ENCODE results near the gene FOXK2. TPM values are rescaled to one million over a fixed set of nuclear protein-coding genes. Genes with fewer than 3 reads are reported as not detected.
"Not testable (repeated sequence)": the region's sequence is repeated elsewhere in the genome, so short reads cannot be mapped to it uniquely, and the experiment has no call there.

The FOXK2 gene
- total RNA-seq, 1 donor from 2014 or later: 71.1 TPM

- intact Hi-C loops (cut with micrococcal nuclease): no loop called here
Observed at GRCh38 chr17:82561429-82562035, 42.0 kb downstream of the FOXK2 start.

GRCh38 chr17:82562718-82563220 is 43.2 kb downstream of the FOXK2 start:
- intact Hi-C loops (cut with micrococcal nuclease): not testable (repeated sequence)

DNA sequence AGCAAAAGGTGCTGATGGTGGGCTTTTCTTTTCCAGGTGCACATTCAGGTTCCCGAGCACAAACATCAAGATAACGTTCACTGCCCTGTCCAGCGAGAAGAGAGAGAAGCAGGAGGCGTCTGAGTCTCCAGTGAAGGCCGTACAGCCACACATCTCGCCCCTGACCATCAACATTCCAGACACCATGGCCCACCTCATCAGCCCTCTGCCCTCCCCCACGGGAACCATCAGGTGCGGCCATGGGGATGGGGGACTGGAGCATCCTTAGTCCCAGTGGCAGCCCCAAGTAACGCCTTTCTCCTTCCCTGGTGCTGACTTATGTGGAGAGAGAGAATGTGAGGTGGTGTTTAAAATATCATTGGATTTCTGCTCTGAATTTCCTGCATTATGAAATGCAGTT is 43.8 kb downstream of the FOXK2 start:
- intact Hi-C loops (cut with micrococcal nuclease): no loop called here

DNA sequence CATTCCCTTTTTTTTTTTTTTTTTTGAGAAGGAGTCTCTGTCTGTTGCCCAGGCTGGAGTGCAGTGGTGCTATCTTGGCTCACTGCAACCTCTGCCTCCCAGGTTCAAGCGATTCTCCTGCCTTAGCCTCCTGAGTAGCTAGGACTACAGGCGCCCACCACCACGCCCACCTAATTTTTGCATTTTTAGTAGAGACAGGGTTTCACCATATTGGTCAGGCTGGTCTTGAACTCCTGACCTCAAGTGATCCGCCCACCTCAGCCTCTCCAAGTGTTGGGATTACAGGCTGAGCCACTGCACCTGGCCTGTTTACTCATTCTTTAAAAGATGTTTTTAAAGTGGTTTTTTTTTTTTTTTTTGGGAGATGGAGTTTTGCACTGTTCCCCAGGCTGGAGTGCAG is 44.2 kb downstream of the FOXK2 start:
- intact Hi-C loops (cut with micrococcal nuclease): not testable (repeated sequence)

- intact Hi-C loops (cut with micrococcal nuclease): no loop called here
Observed at GRCh38 chr17:82564241-82564640, 44.7 kb downstream of the FOXK2 start.

DNA sequence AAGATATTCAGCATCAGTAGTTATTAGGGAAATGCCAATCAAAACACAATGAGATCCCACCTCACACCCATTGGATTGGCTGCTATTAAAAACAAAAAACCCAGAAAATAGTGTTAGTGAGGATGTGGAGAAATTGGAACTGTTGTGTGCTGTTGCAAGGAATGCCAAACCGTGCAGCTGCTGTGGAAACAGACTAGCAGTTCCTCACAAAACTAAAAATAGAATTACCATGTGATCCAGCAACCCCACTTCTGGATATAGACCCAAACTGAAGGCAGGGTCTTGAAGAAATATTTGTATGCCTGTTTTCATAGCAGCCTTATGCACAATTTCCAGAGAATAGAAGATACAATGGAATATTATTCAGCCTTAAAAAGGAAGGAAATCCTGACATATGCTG is 46.0 kb downstream of the FOXK2 start:
- intact Hi-C loops (cut with micrococcal nuclease): no loop called here

GRCh38 chr17:82566129-82566960 is 46.8 kb downstream of the FOXK2 start:
- intact Hi-C loops (cut with micrococcal nuclease): no loop called here

- intact Hi-C loops (cut with micrococcal nuclease): no loop called here
Observed at GRCh38 chr17:82567286-82567685, 47.8 kb downstream of the FOXK2 start.

DNA sequence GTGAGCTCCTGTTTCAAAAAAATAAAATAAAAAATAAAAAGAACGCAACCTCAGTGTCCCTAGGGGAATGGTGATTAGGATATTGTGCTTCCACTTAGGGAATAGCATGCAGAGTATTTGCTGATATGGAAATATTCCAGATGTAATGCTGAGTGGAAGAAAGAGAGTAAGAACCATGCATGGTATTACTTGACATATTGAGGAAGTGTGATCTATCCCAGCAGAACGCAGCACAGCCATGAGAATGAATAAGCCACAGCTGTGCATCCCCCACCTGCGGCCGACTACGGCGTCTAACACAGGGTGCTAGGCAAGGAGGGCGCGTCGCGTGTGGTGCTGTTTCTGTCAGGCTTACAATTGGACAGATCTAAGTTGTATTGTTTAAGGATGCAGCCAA is 49.5 kb downstream of the FOXK2 start:
- intact Hi-C loops (cut with micrococcal nuclease): no loop called here

GRCh38 chr17:82569621-82570020 is 50.1 kb downstream of the FOXK2 start:
- intact Hi-C loops (cut with micrococcal nuclease): no loop called here

GRCh38 chr17:82570277-82570676 is 50.7 kb downstream of the FOXK2 start:
- intact Hi-C loops (cut with micrococcal nuclease): no loop called here

GRCh38 chr17:82571855-82572254 is 52.3 kb downstream of the FOXK2 start:
- intact Hi-C loops (cut with micrococcal nuclease): no loop called here

DNA sequence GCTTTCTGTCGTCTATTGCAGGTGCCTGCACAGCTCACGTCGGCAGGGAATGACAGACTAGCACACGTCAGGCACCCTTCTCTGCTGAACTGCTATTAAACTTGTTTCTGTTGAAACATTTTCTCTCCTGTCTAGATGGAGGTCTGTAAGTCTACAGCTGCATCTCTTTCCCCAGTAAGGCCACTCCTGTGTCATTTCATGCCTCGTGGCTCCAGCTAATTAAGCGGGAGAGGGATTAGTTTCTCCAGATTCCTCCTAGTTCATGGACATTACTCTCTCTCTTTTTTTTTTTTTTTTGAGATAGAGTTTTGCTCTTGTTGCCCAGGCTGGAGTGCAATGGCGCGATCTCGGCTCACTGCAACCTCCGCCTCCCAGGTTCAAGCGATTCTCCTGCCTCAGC is 54.5 kb downstream of the FOXK2 start:
- intact Hi-C loops (cut with micrococcal nuclease): no loop called here

DNA sequence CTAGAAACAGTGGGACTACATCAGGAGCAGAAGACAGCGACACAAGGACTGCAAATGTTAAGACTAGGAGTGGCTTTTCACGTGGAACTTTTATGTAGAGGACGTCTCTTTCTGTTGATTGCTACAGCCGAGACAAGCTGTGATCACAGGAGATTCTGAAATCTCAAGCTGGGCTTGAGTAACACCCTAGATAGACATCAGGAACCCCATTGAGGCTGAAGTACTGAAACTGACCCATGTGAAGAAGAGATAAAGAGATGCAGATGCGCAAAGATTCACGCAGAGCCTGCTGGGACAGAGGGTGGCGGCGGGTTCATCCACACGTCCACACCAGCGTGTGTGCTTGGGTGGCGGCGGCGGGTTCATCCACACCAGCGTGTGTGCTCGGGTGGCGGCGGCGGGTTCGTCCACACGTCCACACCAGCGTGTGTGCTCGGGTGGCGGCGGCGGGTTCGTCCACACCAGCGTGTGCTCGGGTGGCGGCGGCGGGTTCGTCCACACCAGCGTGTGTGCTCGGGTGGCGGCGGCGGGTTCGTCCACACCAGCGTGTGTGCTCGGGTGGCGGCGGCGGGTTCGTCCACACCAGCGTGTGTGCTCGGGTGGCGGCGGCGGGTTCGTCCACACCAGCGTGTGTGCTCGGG is 56.2 kb downstream of the FOXK2 start:
- intact Hi-C loops (cut with micrococcal nuclease): not testable (repeated sequence)

- intact Hi-C loops (cut with micrococcal nuclease): no loop called here
Observed at GRCh38 chr17:82577300-82577699, 57.8 kb downstream of the FOXK2 start.

DNA sequence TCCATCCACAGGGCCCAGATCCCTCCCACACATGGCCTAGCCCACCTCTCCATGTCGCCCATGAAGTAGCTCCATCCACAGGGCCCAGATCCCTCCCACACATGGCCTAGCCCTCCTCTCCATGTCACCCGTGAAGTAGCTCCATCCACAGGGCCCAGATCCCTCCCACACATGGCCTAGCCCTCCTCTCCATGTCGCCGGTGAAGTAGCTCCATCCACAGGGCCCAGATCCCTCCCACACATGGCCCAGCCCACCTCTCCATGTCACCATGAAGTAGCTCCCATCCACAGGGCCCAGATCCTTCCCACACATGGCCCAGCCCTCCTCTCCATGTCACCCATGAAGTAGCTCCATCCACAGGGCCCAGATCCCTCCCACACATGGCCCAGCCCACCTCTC is 60.4 kb downstream of the FOXK2 start:
- intact Hi-C loops (cut with micrococcal nuclease): not testable (repeated sequence)

- intact Hi-C loops (cut with micrococcal nuclease): no loop called here
Observed at GRCh38 chr17:82582213-82582612, 62.7 kb downstream of the FOXK2 start.

- intact Hi-C loops (cut with micrococcal nuclease): no loop called here
Observed at GRCh38 chr17:82582709-82583108, 63.2 kb downstream of the FOXK2 start.

- intact Hi-C loops (cut with micrococcal nuclease): no loop called here
Observed at GRCh38 chr17:82583720-82584234, 64.2 kb downstream of the FOXK2 start.

GRCh38 chr17:82585935-82586575 is 66.5 kb downstream of the FOXK2 start:
- intact Hi-C loops (cut with micrococcal nuclease): not testable (repeated sequence)

DNA sequence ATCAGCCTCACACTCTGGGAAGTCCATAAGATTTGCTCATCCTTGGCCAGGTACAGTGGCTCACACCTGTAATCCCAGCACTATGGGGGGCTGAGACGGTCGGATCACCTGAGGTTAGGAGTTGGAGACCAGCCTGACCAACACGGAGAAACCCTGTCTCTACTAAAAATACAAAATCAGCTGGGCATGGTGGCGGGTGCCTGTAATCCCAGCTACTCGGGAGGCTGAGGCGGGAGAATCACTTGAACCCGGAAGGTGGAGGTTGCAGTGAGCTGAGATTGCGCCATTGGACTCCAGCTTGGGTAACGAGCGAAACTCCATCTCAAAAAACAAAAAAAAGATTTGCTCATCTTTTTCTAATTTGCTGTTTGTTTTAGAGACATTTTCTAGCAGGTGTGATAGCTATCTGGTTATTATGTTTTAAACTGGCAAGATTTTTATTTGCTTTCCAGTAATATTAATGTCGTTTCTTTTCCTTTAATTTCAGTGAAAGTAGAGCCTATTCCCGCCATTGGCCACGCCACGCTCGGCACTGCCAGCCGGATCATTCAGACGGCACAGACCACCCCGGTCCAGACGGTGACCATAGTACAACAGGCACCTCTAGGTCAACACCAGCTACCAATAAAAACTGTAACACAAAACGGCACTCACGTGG is 67.2 kb downstream of the FOXK2 start:
- intact Hi-C loops (cut with micrococcal nuclease): no loop called here
